HEK293 (cell line): ENCODE results near the gene BEST3.

Experiments
- ZEB2 ChIP-seq: fragments of 450-650 bp; formaldehyde crosslinking; IDR thresholded peaks from 2 replicates; pipeline ENCODE4 v1.5.1; 2016; ENCODE audit warnings: missing biosample characterization, missing genetic modification characterization
- ZNF248 ChIP-seq: fragments of 450-650 bp; formaldehyde crosslinking; IDR thresholded peaks from 2 replicates; pipeline ENCODE4 v1.5.1; 2017; ENCODE audit warnings: missing biosample characterization, missing genetic modification characterization
- ZNF548 ChIP-seq: fragments of 450-650 bp; formaldehyde crosslinking; IDR thresholded peaks from 2 replicates; pipeline ENCODE4 v1.5.1; 2016; ENCODE audit warnings: missing biosample characterization, missing genetic modification characterization
- TF ChIP-seq, protein P1 (sequence below): fragments of 450-650 bp; formaldehyde crosslinking; IDR thresholded peaks from 2 replicates; pipeline ENCODE4 v1.5.1; 2016; ENCODE audit warnings: missing biosample characterization, missing genetic modification characterization
- TF ChIP-seq, protein P2 (sequence below): fragments of 450-650 bp; formaldehyde crosslinking; IDR thresholded peaks from 2 replicates; pipeline ENCODE4 v1.5.1; 2016; ENCODE audit warnings: missing biosample characterization, missing genetic modification characterization

DNA sequence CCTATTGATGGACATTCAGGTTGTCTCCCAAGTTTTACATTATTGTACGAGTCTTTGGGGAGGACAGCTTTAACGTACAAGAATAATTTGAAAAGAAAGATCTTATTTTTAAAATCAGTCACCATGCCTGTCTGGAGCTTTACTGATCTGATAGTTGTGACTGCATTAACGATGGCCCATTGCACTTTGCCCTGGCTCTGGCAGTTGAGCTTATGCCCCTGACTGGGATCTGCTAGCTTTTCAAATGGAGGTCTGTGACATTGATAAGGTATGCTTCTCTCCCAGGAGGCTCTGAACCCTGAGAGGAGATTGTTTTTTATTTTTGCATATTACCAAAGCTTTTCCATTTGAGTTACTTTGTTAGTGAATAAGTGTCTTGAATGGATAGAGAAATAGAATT is 21.6 kb upstream of the BEST3 start:
- TF ChIP-seq, protein P1, sequence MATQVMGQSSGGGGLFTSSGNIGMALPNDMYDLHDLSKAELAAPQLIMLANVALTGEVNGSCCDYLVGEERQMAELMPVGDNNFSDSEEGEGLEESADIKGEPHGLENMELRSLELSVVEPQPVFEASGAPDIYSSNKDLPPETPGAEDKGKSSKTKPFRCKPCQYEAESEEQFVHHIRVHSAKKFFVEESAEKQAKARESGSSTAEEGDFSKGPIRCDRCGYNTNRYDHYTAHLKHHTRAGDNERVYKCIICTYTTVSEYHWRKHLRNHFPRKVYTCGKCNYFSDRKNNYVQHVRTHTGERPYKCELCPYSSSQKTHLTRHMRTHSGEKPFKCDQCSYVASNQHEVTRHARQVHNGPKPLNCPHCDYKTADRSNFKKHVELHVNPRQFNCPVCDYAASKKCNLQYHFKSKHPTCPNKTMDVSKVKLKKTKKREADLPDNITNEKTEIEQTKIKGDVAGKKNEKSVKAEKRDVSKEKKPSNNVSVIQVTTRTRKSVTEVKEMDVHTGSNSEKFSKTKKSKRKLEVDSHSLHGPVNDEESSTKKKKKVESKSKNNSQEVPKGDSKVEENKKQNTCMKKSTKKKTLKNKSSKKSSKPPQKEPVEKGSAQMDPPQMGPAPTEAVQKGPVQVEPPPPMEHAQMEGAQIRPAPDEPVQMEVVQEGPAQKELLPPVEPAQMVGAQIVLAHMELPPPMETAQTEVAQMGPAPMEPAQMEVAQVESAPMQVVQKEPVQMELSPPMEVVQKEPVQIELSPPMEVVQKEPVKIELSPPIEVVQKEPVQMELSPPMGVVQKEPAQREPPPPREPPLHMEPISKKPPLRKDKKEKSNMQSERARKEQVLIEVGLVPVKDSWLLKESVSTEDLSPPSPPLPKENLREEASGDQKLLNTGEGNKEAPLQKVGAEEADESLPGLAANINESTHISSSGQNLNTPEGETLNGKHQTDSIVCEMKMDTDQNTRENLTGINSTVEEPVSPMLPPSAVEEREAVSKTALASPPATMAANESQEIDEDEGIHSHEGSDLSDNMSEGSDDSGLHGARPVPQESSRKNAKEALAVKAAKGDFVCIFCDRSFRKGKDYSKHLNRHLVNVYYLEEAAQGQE (tag by site-specific recombination): no peak
- TF ChIP-seq, protein P2, sequence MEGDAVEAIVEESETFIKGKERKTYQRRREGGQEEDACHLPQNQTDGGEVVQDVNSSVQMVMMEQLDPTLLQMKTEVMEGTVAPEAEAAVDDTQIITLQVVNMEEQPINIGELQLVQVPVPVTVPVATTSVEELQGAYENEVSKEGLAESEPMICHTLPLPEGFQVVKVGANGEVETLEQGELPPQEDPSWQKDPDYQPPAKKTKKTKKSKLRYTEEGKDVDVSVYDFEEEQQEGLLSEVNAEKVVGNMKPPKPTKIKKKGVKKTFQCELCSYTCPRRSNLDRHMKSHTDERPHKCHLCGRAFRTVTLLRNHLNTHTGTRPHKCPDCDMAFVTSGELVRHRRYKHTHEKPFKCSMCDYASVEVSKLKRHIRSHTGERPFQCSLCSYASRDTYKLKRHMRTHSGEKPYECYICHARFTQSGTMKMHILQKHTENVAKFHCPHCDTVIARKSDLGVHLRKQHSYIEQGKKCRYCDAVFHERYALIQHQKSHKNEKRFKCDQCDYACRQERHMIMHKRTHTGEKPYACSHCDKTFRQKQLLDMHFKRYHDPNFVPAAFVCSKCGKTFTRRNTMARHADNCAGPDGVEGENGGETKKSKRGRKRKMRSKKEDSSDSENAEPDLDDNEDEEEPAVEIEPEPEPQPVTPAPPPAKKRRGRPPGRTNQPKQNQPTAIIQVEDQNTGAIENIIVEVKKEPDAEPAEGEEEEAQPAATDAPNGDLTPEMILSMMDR (tag by site-specific recombination): no peak
- TF ChIP-seq ZNF248 (no peak), ZNF548 (no peak), ZEB2 (tag by site-specific recombination) (no peak)
